ENCODE results near the gene FES.
A peak's percentile ranks its signal among the peaks of the same experiment; 100 is the strongest.
"Not testable (repeated sequence)": the region's sequence is repeated elsewhere in the genome, so short reads cannot be mapped to it uniquely, and the experiment has no call there.

Gene FES

DNA sequence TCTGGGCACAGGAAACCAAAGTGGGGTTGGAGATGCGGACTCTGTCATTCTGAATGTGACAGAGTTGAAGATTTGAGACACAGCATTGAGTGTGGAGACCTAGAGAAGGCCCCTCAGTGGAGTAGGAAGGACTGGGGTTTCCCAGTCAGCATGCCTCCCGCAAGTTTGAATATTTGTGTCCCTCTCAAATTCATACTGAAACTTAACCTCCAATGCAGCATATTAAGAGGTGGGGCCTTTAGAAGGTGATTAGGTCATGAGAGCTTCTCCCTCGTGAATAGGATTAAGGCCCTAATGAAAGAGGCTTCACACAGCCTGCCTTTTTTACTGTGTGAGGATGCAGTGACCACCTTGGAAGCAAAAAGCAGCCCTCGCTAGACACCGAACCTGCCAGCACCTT, 40.1 kb downstream of the FES start:
- no peak for TF ChIP-seq CTCF (conservative IDR thresholded peaks at IDR 0.05; ENCODE audit: low read length)
- no peak for DNase-seq (ENCODE audit: low read depth)
- H3K4me3 ChIP-seq (ENCODE audit: low read length): no peak overlapping the region

DNA sequence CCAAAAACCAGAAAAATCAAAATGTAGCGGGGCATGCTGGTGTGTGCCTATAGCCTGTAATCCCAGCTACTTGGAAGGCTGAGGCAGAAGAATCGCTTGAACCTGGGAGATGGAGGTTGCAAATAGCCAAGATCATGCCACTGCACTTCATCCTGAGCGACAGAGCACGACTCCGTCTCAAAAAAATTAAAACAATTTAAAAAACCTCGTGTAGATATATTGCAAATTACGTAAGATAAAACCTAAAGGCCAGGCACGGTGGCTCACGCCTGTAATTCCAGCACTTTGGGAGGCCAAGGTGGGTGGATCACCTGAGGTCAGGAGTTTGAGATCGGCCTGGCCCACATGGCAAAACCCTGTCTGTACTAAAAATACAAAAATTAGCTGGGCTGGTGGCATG, 42.5 kb downstream of the FES start:
- DNase-seq (ENCODE audit: low read depth); H3K4me3 ChIP-seq (ENCODE audit: low read length): not testable (repeated sequence)

DNA sequence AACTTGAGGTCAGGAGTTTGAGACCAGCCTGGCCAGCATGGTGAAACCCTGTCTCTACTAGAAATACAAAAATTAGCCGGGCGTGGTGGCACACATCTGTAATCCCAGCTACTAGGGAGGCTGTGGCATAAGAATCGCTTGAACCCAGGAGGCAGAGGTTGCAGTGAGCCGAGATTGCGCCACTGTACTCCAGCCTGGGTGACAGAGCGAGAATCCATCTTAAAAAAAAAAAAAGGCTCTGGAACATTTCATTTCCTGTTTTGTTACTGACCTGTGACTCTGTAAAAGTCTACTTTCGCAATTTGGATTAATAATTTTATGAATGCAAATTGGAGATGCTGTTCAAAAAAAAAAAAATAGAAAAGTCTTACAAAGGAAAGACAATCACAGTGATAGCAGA, 43.8 kb downstream of the FES start:
- not testable (repeated sequence) for DNase-seq (ENCODE audit: low read depth); H3K4me3 ChIP-seq (ENCODE audit: low read length)

- no peak for DNase-seq (ENCODE audit: low read depth)
- H3K4me3 ChIP-seq (ENCODE audit: low read length): peak overlapping the region; percentile 71
- TF ChIP-seq CTCF (conservative IDR thresholded peaks at IDR 0.05; ENCODE audit: low read length): no peak
Measured at GRCh38 chr15:90929246-90930019, 45.1 kb downstream of the FES start.

GRCh38 chr15:90930861-90931574, 46.7 kb downstream of the FES start:
- peak overlapping the region; percentile 71 for H3K4me3 ChIP-seq (ENCODE audit: low read length)
- peak; percentile 37 for DNase-seq (ENCODE audit: low read depth)
- TF ChIP-seq CTCF (conservative IDR thresholded peaks at IDR 0.05; ENCODE audit: low read length): no peak

- no peak for DNase-seq (ENCODE audit: low read depth)
- peak overlapping the region; percentile 92 for H3K4me3 ChIP-seq (ENCODE audit: low read length)
- TF ChIP-seq CTCF (conservative IDR thresholded peaks at IDR 0.05; ENCODE audit: low read length): no peak
Measured at GRCh38 chr15:90931575-90931827, 47.2 kb downstream of the FES start.

DNA sequence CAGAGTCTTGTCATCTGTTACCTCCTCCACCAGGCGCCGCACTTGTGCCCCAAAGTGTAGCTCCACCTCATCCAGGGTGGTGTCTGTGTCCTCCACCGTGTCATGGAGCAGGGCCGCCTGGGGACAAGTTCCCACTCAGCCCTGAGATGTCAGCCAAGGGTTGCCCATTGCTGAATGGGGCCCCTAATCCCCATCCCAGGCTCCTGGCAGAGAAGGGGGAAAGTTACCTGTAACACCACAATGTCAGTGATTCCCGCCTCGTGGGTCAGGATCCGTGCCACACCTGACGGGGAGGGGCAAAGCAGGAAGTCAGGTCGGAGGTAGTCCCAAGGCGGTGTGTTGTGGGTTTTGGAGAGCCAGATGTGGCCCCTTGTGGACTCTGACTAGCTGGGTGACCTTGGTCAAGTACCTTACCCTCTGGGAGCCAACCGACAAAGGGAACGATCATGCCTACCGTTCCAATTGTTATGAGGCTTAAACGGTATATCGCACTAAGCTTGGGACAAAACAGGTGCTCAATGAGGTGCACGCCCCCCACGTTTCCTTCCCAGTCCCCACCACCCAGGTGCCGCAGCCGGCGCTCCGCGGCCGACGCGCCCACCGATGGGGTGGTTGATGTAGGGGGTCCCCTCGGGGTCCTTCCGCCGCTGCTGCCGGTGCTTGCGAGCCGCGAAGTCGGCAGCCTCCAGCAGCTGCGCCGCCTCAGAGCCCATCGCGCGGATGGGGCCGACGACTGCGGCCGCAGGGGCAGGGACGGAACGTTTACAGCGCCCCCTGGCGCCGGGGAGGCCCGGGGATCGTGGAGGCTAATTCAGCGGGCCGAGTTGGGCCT, 47.7 kb downstream of the FES start, which contains the start of gene HDDC3:
Gene HDDC3 (minus strand): TSS at position 722 of the 832 bp plus-strand sequence. CDS start 9 bp downstream, at position 713.
- peak within 1 kb of the TSS; percentile 92 for H3K4me3 ChIP-seq (ENCODE audit: low read length)
- peak; percentile 78 for DNase-seq (ENCODE audit: low read depth)
- peak; percentile 71 for TF ChIP-seq CTCF (conservative IDR thresholded peaks at IDR 0.05; ENCODE audit: low read length)

GRCh38 chr15:90932660-90932991, 48.3 kb downstream of the FES start:
- TF ChIP-seq CTCF (conservative IDR thresholded peaks at IDR 0.05; ENCODE audit: low read length): no peak
- DNase-seq (ENCODE audit: low read depth): no peak
- H3K4me3 ChIP-seq (ENCODE audit: low read length): no peak overlapping the region
